HUES64 (cell line): Measurements from ENCODE around the gene PSMF1.
"Not testable (repeated sequence)": the region's sequence is repeated elsewhere in the genome, so short reads cannot be mapped to it uniquely, and the experiment has no call there.

Experiments used
- H3K27ac ChIP-seq: 2 replicates; pipeline ENCODE4 v1.7.0; 2013; ENCODE audit warnings: low read depth, low read length, inconsistent platforms
- H3K27me3 ChIP-seq: 2 replicates; pipeline ENCODE4 v1.6.1; 2013; ENCODE audit warnings: mild to moderate bottlenecking, low read length; ENCODE audit not compliant: insufficient read depth
- H3K36me3 ChIP-seq: 2 replicates; pipeline ENCODE4 v1.6.1; 2013; ENCODE audit warnings: mild to moderate bottlenecking, low read length; ENCODE audit not compliant: insufficient read depth
- H3K4me1 ChIP-seq: 2 replicates; pipeline ENCODE4 v1.6.1; 2013; ENCODE audit warnings: mild to moderate bottlenecking, low read length, moderate library complexity; ENCODE audit not compliant: insufficient read depth
- H3K4me3 ChIP-seq: 2 replicates; pipeline ENCODE4 v1.5.1; 2013; ENCODE audit warnings: mild to moderate bottlenecking, low read length, moderate library complexity
- H3K9ac ChIP-seq: 2 replicates; pipeline ENCODE4 v1.6.1; 2013; ENCODE audit warnings: mild to moderate bottlenecking, low read depth, low read length
- H3K9me3 ChIP-seq: 2 replicates; pipeline ENCODE4 v1.6.1; 2013; ENCODE audit warnings: low read depth, low read length; ENCODE audit not compliant: insufficient read depth
- WGBS: fragments of 150-250, 120-280 bp; methylation state at CpG from one replicate; pipeline ENCODE4 v1.1.7; 2013; ENCODE audit warnings: missing lambda C conversion rate; 5-methylcytosine and 5-hydroxymethylcytosine counted together

Gene PSMF1

DNA sequence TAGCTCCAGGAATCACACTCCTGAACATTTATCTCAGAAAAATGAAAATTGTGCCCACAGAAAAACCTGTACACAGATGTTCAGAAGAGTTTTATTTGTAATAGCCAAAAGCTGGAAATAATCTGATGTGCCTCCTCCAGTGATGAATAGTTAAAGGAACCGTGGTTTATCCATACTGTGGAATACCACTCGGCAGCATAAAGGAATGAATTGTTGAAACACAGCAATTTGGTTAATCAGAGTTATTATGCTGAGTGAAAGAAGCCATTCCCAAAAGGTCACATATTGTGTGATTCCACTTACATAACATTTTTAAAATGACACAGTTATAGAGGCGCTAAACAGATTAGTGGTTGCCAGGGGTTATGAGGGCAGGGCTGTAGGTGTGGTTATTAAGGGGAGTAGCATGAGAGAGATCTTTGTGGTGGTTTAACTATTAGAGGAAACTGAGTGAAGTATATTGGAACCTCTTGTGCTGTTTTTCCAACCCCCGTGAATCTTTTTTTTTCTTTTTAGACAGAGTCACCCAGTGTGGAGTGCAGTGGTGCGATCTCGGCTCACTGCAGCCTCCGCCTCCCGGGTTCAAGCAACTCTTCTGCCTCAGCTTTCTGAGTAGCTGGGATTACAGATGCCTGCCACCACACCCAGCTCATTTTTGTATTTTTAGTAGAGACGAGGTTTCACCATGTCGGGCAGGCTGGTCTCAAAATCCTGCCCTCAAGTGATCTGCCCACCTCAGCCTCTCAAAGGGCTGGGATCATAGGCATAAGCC lies 26.2 kb downstream of the PSMF1 start:
- H3K27ac ChIP-seq, result no peak overlapping the region
- no peak overlapping the region for H3K9ac ChIP-seq
- 94% methylated on average over 10 of the region's 10 CpGs for WGBS
- H3K9me3 ChIP-seq, result no peaks in the 10 kb centered on the region
- peaks cover 86% of the 10 kb centered on the region for H3K36me3 ChIP-seq
- no peaks in the 10 kb centered on the region for H3K4me1 ChIP-seq
- H3K4me3 ChIP-seq, result no peak overlapping the region
- H3K27me3 ChIP-seq, result no peaks in the 10 kb centered on the region

DNA sequence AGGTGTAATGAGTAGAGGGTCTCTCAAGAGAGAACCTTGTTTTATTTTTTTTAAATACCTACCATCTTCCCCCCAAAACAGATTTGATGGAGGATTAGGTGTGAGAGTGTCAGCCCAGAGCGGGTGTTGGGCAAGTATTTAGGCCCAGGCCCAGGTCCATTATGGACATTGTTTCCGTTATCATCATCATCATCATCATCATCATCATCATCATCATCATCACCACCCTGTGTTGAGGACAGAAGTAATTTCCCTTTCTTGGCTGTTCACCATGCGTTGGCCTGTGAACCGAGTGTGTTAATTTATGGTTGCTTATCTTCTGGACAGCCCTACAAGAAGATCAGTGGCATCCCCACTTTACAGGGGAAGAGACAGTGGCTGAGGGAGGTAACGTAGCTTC lies 28.6 kb downstream of the PSMF1 start:
- Histone ChIP-seq H3K27me3 (no peaks in the 10 kb centered on the region), H3K4me1 (no peaks in the 10 kb centered on the region), H3K4me3 (no peak overlapping the region), H3K9ac (no peak overlapping the region), H3K9me3 (no peaks in the 10 kb centered on the region), H3K36me3 (peaks cover 76% of the 10 kb centered on the region), H3K27ac (no peak overlapping the region)
- 97% methylated on average over 4 of the region's 5 CpGs for WGBS

DNA sequence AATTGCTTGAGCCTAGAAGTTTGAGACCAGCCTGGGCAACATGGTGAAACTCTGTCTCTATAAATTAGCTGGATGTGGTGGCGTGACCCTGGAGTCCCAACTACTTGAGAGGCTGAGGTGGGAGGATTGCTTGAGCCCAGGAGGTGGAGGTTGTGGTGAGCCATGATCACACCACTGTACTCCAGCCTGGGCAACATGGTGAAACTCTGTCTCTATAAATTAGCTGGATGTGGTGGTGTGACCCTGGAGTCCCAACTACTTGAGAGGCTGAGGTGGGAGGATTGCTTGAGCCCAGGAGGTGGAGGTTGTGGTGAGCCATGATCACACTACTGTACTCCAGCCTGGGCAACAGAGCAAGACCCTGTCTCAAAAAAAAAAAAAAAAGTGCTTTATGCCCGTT lies 31.4 kb downstream of the PSMF1 start:
- not testable (repeated sequence) for H3K9ac ChIP-seq
- H3K36me3 ChIP-seq, result peaks cover 79% of the 10 kb centered on the region
- WGBS, result 40% methylated on average over 1 of the region's 2 CpGs

DNA sequence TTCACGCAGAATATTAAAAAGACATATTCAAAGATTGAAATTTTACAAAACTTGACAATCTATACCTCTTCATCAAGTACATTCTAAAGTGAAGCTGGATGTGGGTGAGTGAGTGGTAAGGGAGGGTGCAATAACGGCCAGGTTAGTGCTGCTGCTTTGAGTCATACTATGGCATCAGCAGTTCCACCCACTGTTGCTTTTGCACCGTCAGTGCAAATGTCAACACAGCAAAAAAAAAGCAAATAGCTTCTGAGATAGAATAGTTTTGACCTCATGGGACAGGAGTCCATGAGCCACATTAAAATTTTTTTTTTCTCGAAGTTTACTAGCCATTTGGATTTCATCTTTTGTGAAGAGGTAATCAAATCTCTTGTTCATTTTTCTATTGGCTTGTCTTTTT lies 31.8 kb downstream of the PSMF1 start:
- H3K36me3 ChIP-seq, result peaks cover 80% of the 10 kb centered on the region
- 90% methylated on average over 3 of the region's 4 CpGs for WGBS

More for the DNA sequence above, 31.4 kb downstream of the PSMF1 start:
- H3K4me1 ChIP-seq, H3K27me3 ChIP-seq, H3K4me3 ChIP-seq, H3K27ac ChIP-seq, H3K9me3 ChIP-seq: not testable (repeated sequence)

DNA sequence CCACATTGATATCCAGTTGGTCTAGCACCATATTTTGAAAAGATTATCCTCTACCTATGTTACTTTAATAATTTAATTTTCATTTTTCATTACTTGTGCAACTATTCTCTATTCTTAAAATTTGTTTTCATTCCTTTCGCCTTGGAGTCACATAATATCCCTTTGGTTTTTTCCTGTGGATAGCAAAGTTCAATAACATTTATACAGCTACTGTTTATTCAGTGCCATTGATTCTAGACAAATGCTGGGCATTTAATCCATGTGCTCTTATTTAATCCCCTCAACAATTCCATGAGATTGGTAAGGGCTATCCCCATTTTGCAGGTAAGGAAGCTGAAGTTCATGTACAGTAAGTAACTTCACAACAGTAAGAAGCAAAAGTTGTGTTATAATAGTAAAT lies 32.6 kb downstream of the PSMF1 start:
- 100% methylated on average over 1 of the region's 1 CpG for WGBS
- Histone ChIP-seq H3K9ac (no peak overlapping the region), H3K9me3 (no peaks in the 10 kb centered on the region), H3K4me1 (no peaks in the 10 kb centered on the region), H3K36me3 (peaks cover 80% of the 10 kb centered on the region), H3K27ac (no peak overlapping the region), H3K27me3 (no peaks in the 10 kb centered on the region), H3K4me3 (no peak overlapping the region)

More for the DNA sequence above, 31.8 kb downstream of the PSMF1 start:
- Histone ChIP-seq H3K4me1 (no peaks in the 10 kb centered on the region), H3K9ac (no peak overlapping the region), H3K27ac (no peak overlapping the region), H3K9me3 (no peaks in the 10 kb centered on the region), H3K4me3 (no peak overlapping the region), H3K27me3 (no peaks in the 10 kb centered on the region)

DNA sequence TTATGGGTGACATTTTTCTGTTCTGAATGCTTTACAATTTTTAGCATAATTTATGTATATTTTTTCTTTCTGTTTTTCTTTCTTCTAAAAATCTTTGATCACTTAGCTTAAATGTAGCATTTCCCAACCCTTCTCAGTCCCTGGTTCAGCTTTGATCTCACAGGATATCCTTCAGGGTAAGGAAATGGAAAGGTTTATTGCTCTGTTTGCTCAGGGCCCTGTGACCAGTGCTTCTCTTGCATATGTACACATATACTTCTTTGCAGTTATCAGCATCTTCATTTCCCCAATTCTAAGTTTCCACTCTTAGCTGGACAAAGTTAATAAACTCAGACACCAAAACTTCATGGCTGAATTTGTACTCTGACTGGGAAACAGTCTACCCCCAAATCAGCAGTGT lies 35.8 kb downstream of the PSMF1 start:
- Histone ChIP-seq H3K36me3 (peaks cover 60% of the 10 kb centered on the region), H3K27me3 (no peaks in the 10 kb centered on the region), H3K9ac (no peak overlapping the region), H3K4me1 (no peaks in the 10 kb centered on the region), H3K9me3 (no peaks in the 10 kb centered on the region), H3K4me3 (no peak overlapping the region), H3K27ac (no peak overlapping the region)

DNA sequence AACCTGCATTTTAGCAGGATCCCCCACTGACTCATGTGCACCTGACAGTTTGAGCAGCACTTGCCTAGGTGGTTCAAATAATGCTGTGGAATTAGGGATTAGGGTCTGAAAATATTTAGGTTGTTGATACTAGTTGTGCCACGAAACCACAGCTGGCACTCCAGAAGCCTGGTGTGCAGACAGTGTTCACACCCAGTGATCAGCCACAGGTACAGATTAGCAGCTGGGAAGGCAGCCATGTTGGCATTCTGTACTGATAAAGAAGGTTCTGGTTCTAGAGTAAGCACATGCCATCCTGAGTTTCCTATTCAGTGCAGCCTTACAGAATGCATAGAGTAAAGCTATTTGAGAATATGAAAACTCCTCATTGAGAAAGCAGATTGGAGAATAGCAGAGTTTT lies 36.3 kb downstream of the PSMF1 start:
- Histone ChIP-seq H3K27me3 (no peaks in the 10 kb centered on the region), H3K9ac (no peak overlapping the region), H3K4me1 (no peaks in the 10 kb centered on the region), H3K36me3 (peaks cover 56% of the 10 kb centered on the region), H3K4me3 (no peak overlapping the region), H3K9me3 (no peaks in the 10 kb centered on the region), H3K27ac (no peak overlapping the region)
- WGBS, result 99% methylated on average over 1 of the region's 1 CpG

DNA sequence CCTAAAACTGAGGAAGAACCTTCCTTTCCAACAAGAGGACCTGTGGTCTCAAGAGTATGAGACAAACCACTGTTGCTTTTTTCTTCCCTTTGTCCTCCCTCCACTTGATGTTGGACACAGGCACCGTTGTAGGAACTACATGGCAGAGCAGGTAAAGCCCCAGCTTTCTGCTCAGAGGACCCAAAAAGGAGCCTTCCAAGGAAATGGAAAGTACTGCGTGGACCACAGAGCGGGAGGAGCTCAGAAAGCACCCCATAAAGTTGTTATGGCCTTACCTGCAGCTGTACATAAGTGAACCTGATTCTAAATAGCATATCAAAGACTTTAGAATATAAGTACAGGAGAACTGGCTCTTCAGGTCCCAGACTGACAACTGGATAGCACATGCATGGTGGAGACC lies 36.9 kb downstream of the PSMF1 start:
- 82% methylated on average over 3 of the region's 3 CpGs for WGBS
- H3K9me3 ChIP-seq, result no peaks in the 10 kb centered on the region
- H3K4me1 ChIP-seq, result no peaks in the 10 kb centered on the region
- peaks cover 62% of the 10 kb centered on the region for H3K36me3 ChIP-seq
- H3K4me3 ChIP-seq, result no peak overlapping the region
- no peaks in the 10 kb centered on the region for H3K27me3 ChIP-seq
- no peak overlapping the region for H3K27ac ChIP-seq
- H3K9ac ChIP-seq, result no peak overlapping the region

DNA sequence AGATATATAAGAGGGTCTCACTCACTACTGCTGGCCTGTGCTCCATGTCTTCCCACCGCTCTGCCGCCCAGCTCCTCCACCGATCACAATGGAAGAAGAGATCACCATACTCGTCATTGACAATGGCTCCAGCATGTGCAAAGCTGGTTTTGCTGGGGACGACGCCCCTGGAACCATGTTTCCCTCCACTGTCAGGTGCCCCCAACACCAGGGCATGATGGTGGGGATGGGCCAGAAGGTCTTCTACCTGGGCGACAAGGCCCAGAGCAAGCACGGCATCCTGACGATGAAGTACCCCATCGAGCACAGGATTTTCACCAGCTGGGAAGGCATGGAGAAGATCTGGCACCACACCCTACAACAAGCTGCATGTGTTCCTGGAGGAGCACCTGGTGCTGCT lies 42.1 kb downstream of the PSMF1 start:
- no peaks in the 10 kb centered on the region for H3K4me1 ChIP-seq
- no peak overlapping the region for H3K4me3 ChIP-seq
- no peaks in the 10 kb centered on the region for H3K9me3 ChIP-seq
- H3K36me3 ChIP-seq, result peaks cover 73% of the 10 kb centered on the region
- no peaks in the 10 kb centered on the region for H3K27me3 ChIP-seq
- H3K27ac ChIP-seq, result no peak overlapping the region
- no peak overlapping the region for H3K9ac ChIP-seq
- 97% methylated on average over 10 of the region's 10 CpGs for WGBS

DNA sequence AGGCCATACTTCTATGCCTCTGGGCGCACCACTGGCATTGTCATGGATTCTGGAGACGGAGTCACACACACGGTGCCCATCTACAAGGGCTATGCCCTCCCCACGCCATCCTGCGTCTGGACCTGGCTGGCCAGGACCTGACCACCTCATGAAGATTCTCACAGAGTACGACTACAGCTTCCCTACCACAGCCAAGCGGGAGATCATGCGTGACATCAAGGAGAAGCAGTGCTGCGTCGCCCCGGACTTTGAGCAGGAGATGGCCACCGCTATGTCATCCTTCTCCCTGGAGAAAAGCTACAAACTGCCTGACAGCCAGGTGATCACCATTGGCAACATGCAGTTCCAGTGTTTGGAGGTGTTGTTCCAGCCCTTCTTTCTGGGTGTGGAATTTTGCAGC lies 42.6 kb downstream of the PSMF1 start:
- peaks cover 73% of the 10 kb centered on the region for H3K36me3 ChIP-seq
- H3K27ac ChIP-seq, result no peak overlapping the region
- H3K9ac ChIP-seq, result no peak overlapping the region
- H3K4me3 ChIP-seq, result no peak overlapping the region
- no peaks in the 10 kb centered on the region for H3K9me3 ChIP-seq
- H3K4me1 ChIP-seq, result no peaks in the 10 kb centered on the region
- no peaks in the 10 kb centered on the region for H3K27me3 ChIP-seq
- 97% methylated on average over 12 of the region's 12 CpGs for WGBS

DNA sequence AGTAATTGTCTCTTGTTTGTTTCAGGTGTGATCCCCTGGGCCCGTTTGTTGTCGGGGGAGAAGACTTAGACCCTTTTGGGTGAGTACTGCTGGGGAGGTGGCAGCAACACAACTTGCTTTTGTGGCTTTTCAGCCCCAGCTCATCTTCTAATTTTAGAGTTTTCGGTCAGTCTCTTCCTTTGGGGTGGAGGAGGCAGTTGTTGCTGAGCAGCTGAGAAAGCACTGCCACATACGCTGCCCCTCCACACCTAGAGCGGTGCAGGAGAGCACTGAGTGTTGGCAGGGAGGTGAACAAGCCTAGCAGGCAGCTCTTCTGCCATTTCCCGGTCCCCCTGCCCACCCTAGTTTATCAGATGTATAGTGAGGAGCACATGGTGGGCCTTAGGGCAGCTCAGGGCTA lies 44.7 kb downstream of the PSMF1 start:
- Histone ChIP-seq H3K4me3 (no peak overlapping the region), H3K27me3 (no peaks in the 10 kb centered on the region), H3K9me3 (no peaks in the 10 kb centered on the region), H3K36me3 (peaks cover 85% of the 10 kb centered on the region), H3K27ac (no peak overlapping the region), H3K9ac (no peak overlapping the region), H3K4me1 (no peaks in the 10 kb centered on the region)
- 98% methylated on average over 6 of the region's 6 CpGs for WGBS

DNA sequence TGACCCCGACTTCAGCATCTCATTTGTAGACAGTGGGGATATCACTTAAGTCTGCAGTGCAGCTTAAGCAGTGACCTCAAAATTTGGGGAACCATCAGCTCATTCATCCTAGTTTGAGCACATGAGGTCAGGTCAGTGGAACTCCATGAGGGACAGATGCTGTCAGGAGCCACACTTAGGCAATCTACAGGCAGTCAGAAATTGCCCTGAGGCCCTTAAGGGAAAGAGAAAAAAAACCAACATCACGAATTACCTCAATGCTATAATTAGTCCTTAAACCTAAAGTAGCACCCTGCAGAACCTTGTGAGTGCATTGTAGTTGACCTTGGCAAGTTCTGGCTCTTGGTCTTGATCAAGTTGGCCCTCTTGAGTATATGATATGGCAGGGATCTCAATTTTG lies 45.3 kb downstream of the PSMF1 start:
- Histone ChIP-seq H3K9me3 (no peaks in the 10 kb centered on the region), H3K4me3 (no peak overlapping the region), H3K36me3 (peaks cover 90% of the 10 kb centered on the region), H3K9ac (no peak overlapping the region), H3K27me3 (no peaks in the 10 kb centered on the region), H3K27ac (no peak overlapping the region), H3K4me1 (no peaks in the 10 kb centered on the region)
- whole genome bisulfite sequencing, result 97% methylated on average over 1 of the region's 2 CpGs
